DOHH2 (cell line): Measurements from ENCODE around the gene URI1.

Experiments used
- EZH2phosphoT487 ChIP-seq: fragments of 200-600 bp; sonication (generic); IDR thresholded peaks from 2 replicates; pipeline ENCODE4 v1.6.1; 2017; ENCODE audit warnings: borderline replicate concordance, mild to moderate bottlenecking, antibody characterized with exemption, low read length, moderate library complexity, mixed read lengths
- TF ChIP-seq, protein P1 (sequence below): fragments of 200-600 bp; sonication (generic); IDR thresholded peaks from one replicate; pipeline ENCODE4 v1.5.1; 2014; ENCODE audit warnings: antibody characterized with exemption, mild to moderate bottlenecking, low read depth, low read length; ENCODE audit not compliant: poor library complexity, severe bottlenecking

DNA sequence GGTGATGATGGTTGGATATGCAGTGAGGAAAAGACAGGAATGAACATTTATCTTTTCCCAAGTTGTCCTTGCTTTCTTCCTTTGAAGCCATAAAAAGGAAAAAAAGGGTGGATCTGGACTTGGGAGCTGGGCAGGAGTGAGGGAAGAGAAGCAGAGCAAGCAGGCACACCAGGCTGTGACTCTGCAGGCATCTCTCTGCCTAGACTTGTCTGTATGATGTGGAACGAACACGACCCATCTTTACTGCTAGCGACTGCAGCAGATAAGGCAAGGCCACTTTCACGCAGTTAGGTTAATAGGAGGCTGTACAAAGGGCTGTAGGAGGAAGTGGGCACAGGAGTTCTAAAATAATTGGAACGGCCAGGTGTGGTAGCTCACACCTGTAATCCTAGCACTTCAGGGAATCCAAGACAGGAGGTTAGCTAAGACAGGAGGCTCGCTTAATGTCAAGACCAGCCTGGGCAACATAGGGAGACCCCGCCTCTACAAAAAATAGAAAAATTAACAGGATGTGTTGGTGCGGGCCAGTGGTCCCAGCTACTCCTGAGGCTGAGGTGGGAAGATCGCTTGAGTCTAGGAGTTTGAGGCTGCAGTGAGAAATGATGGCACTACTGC, 961 bp upstream of the URI1 start:
- TF ChIP-seq, protein P1, sequence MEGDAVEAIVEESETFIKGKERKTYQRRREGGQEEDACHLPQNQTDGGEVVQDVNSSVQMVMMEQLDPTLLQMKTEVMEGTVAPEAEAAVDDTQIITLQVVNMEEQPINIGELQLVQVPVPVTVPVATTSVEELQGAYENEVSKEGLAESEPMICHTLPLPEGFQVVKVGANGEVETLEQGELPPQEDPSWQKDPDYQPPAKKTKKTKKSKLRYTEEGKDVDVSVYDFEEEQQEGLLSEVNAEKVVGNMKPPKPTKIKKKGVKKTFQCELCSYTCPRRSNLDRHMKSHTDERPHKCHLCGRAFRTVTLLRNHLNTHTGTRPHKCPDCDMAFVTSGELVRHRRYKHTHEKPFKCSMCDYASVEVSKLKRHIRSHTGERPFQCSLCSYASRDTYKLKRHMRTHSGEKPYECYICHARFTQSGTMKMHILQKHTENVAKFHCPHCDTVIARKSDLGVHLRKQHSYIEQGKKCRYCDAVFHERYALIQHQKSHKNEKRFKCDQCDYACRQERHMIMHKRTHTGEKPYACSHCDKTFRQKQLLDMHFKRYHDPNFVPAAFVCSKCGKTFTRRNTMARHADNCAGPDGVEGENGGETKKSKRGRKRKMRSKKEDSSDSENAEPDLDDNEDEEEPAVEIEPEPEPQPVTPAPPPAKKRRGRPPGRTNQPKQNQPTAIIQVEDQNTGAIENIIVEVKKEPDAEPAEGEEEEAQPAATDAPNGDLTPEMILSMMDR: no peak
- TF ChIP-seq EZH2phosphoT487: no peak
